KBM-7 (cell line): ENCODE data around the gene AFAP1L2.
A peak's percentile ranks its signal among the peaks of the same experiment; 100 is the strongest.

Source experiments
- DNase-seq: peaks from one replicate; pipeline ENCODE4 v3.0.0-alpha.2; 2015
- in situ Hi-C: fragments of 300-500 bp; cut with MboI; formaldehyde crosslinking; loops from 2 replicates; pipeline ENCODE4 v1.14.3; 2020; ENCODE audit warnings: low sequenced_read_pairs, low pct_unique_long_range_greater_than_20kb, mixed read lengths

The AFAP1L2 gene

DNA sequence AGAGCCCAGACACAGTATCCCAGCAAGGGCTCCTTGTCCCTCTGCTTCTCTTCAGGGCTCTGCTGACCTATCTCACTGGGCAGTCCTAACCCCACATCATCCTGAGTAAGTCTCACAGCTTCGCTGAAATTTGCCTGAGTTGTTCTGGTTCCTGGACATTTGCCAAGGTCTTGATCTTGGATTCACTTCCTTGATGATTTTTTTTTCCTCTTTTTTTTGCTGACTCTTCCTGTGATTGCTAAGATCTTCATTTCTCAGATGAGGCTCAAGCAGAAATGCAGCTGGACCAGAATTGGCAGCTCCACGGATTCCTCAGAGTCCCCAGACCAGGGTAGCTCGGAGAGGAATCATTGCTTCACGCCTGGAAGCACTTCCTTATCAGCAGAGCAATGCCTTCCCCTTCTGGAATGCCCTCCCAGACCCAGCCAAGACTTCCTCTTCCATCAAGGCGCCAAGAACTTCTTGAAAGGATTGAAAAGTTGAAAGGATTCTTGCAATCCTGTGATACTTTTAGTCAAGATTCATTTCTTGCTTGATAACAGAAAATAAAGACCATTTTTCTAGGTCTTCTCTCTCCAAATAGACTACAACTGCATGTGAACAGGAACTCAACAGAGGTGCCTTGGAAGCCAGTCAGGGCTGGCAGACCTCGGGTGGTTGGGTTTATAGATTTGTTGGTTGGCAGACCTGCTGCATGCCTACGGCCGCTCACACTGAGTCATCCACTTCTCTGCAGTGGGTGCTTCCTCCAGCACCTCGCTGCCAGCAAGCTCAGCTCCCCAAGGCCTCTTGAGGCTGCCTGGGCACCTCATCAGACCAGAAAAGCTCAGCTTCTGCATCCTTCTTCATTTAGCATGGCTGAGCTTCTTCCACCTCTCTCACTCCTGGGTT is 8.8 kb upstream of the AFAP1L2 start:
- in situ Hi-C loops: no loop called here
- DNase-seq: peak; percentile 35

DNA sequence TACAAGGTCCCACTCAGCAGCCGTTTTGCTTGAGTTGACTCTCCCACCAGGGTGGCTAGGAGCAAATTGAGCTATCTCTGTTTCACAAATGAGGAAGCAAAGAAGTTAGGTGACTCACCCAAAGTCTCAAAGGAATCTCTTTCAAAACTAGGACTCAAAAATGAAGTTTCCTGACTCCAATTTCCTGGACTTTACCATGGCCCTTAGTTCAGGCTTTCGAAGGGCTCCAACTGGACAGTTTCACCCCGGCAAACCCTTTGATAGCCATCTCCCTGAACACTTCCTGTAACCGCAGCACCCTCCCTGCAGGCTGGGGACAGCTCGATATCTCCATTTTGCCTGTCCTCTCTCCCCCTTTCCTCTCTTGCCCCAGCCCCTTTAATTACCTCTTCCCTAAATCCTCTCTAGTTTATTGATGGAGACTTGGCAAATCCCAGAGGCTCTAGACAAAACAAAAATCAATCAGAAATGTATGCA is 4.7 kb upstream of the AFAP1L2 start:
- DNase-seq: peak; percentile 33
- in situ Hi-C loops: no loop called here

DNA sequence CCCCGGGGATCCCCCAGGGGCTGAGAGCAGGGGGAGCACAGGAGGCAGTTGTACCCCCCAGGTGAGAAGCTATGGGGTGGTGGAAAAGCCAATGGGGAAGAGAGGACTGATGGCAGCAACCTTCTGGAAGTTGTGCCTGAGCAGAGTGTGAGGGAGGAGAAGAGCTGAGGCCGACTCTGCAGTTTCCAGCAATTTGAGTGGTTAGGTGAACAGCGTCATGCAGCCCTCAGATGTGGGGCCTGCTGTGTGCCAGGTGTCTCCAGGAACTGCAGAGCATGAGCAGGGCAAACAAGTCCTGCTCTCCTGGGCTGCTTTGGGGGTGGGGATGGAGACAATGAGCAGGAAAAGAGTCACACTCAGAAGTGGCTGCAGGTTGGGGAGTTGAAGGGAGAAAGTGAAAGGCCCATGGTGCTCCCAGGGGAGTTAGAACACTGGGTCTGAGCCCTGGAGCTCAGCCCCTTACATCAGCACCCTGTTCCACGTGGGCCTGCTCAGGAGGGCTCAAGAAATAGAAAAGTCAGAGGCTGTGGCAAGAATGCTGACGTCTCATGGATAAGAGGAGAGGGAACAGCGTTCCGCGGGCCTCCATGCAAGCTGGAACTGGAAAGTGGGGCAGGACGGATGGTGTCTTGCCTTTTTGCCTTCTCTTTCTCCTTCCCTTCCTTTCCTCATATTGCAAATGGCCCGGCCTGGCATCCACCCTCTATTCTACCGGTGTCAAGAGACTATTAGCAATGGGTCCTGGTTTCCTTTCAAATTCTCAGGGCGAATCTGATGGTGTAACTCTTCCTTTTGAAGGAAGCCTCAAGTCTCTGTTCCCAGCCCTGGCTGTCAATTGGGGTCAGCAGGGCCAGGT is 4.0 kb upstream of the AFAP1L2 start:
- in situ Hi-C loops: no loop called here
- no peak for DNase-seq

DNA sequence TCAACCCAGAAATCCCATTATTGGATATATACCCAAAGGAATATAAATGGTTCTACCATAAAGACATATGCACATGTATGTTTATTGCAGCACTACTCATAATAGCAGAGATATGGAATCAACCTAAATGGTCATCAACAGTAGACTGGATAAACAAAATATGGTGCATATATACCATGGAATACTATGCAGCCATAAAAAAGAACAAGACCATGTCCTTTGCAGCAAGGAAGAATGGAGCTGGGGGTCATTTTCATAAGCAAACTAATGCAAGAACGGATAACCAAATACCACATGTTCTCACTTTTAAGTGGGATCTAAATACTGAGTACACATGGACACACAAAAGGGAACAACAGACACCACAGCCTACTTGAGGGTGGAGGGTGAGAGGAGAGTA is 2.2 kb upstream of the AFAP1L2 start:
- no peak for DNase-seq

DNA sequence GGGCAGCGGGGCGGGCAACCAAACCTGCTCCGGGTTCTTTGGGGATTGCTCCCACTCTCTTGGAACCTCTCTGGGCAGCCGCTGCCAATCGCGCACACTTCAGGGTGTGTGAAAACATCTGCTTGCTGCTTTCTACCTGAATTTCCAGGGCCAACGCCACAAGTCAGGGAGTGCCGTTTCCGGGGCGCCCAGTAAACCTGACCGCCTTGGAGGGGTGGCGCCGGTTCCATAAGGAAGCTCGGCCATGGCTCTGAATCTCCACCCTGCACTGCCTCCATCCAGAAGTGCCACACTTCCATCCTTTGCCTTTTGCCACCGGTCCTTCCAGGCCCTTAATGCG is 679 bp upstream of the AFAP1L2 start:
- no peak for DNase-seq
- in situ Hi-C loops: no loop called here

More for the DNA sequence above, 2.2 kb upstream of the AFAP1L2 start:
- in situ Hi-C loops: no loop called here

DNA sequence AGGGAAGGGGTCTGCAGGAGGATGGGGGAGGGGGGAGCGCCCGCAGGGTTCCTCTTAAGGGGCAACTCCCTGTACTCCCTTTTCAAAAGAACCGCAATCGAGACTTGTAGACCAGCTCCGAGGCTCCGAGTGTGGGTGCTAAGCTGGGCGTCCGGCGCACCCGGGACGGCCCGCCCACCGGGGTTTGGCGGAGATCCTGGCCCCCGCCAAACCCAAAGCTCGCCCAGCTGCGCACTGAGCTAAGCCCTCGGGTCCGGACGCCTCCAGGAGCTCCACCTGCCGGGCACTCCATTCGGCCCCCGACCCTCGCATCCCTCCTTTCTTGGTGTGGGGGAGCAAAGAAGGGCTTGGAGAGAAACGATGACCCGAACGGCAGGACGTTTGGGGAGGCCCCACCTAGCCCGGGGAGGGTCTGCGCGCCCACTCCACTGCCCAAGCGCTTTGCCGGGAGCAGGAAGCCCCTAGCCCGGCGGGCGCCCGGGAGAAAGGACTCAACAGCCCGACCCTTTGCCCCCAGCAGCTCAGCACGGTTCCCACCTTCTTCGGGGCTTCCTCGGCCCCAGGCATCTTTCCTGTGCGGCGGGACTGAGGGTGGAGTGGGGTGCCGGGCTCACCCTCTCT is 651 bp downstream of the AFAP1L2 start:
- no peak for DNase-seq

DNA sequence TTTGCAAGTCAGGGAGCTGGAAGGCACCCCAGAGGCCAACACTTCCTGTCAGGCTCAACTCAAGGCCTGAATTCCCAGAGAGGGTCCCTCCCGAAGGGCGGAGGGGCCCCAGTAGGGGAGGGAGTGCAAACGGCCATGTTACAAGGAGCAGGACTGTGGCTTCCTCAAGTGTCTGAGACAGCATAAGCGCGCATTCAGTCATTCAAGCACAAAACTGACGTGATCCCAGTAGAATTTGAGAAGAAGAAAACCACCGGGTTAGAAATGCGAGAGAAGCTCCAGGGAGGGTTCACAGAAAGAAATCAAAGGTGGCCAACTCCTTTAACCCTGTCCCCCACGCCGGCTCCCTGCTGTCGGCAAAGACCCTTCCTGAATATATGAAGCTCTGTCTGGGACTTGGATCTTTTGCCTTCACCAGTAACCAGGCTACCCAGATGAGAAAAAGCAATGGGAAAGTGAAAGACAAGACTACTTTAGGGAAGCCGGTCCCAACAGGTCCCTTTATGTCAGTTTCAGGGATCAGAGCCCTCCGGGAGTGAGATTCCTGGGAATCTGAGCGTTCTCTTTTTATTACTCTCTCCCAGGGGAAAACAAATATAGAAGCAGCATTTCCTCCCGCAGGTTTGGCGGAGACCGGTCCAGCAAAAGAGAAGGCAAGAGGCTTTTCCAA is 1.3 kb downstream of the AFAP1L2 start:
- in situ Hi-C loops: no loop called here
- no peak for DNase-seq

More for the DNA sequence above, 651 bp downstream of the AFAP1L2 start:
- in situ Hi-C loops: no loop called here

DNA sequence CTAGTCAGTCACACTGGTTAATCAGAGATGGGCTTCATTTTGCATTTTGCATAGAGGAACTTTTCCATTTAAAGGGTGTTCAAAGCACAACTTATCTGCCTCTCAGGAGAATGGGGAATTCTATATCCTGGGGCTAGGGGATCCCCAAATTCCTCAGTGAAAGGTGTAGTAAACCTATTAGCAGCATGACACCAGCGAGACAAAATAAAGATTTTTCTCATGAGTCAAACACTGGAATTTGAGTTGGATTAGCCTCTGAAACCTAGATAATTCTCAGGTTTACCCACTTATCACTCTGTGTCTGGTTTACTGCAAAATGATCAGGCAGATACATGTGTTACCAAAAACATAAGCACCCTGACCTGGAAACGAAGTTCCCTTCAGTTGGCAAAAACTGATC is 2.1 kb downstream of the AFAP1L2 start:
- in situ Hi-C loops: no loop called here
- no peak for DNase-seq

DNA sequence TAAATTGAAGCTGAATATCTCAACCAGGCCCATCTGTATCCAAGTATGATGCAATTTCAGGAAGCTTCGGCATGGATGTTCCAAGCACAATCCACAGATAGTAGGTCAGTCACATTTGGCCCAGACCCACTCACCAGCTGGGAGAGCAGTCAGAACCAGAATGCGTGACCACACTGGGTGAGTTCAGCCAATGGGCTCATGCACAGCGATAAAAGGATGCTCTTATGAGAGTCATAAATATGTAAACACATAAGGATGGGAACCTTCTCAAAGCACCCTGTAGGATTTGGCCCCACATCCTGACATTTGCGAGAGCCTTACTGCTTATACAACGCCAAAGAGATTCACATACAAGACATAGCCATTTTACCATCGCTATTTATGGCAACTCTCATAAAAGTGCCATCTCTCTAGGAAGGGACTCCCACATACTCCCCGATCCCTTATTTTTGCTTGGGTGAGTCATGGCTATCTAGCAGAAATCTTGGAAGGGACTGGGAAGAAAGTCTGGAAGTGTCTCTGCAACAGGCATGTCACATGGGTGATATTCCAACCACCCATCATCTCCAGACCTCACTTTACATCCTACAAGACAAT is 3.0 kb downstream of the AFAP1L2 start:
- in situ Hi-C loops: no loop called here
- DNase-seq: no peak

DNA sequence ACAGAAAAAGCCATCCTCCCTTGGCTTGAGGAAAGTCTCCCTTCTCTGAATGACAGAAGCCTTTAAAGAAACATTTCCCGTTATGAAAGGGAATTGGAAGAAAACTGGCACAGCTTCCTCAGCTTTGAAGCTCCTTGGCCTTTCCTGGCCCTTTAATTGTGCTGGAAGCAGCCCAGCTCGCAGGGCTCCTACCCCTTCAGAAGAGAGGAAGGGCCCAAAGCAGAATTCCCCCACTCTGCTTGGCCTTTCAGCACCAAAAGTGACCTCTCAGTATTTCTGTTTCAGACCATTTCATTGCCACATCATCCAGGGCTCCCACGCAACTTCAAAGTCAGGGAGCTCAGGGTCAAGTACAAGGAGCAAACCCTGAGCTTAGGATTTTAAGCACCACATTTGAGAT is 4.2 kb downstream of the AFAP1L2 start:
- in situ Hi-C loops: no loop called here
- DNase-seq: no peak

DNA sequence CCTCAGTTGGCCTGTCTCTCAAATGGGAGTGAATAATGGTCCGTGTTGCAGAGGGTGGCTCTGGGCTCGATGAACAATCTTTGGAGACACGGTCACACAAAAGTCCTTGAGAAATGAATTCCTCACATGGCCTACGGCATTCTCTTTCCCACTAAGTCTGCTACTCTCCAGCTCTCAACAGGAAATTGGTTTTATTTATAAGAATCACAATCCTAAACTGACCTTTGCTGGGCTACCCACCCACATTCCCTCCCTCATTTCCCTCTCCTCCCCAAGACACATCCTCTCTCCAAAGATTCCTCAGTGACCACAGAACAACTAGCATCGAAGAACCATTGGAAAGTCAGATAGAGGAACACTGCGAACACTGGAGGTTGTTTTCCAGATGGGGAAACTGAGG is 4.7 kb downstream of the AFAP1L2 start:
- in situ Hi-C loops: no loop called here
- DNase-seq: no peak

DNA sequence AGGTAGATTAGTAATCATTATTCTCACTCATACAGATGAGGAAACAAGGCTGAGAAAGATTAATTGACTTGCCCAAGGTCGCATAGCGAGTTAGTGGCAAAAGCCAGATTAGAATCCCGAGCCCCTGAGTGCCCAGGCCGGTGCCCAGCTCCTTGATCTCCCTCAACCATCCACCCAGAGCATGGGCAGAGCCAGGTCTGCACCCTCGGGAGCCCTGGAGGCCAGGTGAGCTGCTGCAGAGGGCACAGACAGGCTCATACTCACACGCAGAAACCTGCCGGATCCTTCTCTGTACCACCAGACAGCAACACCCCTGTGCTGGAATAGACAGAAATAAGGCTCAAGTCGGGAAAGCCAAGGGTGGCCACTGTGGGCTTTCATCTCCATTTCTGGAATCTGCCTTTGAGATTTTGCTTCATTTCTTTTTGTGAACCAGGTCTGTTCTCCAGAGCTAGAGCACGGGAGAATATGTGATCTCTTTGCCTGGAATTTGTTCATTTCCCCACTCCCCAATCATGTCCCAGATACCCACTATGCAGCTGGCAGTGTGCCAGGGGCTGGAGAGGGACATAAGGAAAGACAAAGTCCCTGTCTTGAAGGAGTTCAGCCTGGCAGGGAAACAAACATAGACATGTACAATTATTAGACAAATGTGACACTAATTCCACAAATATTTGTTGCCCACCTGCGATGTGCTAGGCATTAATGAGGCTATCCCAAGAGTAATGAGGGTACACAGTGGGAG is 5.5 kb downstream of the AFAP1L2 start:
- in situ Hi-C loops: no loop called here
- no peak for DNase-seq

DNA sequence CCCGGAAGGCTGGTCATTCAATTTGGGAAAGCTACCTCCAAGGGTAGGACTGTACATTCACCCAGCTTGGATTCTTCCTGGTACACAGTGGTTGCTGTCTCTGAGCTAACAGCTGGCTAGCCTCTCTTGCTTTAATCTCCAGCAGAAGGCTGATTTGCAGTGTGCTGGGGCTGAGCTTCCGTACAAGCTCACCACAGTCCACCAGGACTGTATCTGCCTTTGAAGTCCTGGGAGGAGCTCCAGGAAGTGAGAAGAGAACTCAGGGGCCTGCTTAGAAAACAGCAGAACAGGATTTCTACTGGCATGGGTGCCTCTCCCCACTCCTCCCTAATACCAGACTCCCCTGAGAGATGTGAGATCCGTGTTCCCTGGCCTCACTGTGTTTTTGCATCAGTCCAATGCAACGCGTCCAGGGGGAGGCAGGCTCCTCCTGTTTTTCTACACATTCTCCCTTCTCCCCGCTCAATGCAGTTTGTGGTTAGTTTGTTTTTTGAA is 6.6 kb downstream of the AFAP1L2 start:
- no peak for DNase-seq
- in situ Hi-C loops: no loop called here

DNA sequence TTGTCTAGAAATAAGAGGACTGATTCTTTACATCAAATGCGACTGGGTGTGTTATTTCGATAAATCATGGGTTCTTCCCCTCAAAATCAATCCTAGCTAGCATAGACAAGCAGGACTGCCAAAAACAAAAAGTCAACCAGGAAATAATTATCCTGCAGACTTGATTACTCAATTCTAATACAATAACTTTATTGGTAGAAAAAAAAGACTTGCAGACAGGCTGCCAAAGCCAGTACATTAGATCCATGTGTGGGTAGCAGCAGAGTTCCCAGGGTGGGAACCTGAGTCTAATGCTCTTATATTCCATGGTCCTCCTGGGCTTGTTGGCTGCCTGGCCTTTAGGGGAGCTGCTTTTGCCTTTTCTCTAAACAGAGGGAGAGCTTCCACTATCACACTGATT is 7.8 kb downstream of the AFAP1L2 start:
- in situ Hi-C loops: no loop called here
- DNase-seq: no peak

DNA sequence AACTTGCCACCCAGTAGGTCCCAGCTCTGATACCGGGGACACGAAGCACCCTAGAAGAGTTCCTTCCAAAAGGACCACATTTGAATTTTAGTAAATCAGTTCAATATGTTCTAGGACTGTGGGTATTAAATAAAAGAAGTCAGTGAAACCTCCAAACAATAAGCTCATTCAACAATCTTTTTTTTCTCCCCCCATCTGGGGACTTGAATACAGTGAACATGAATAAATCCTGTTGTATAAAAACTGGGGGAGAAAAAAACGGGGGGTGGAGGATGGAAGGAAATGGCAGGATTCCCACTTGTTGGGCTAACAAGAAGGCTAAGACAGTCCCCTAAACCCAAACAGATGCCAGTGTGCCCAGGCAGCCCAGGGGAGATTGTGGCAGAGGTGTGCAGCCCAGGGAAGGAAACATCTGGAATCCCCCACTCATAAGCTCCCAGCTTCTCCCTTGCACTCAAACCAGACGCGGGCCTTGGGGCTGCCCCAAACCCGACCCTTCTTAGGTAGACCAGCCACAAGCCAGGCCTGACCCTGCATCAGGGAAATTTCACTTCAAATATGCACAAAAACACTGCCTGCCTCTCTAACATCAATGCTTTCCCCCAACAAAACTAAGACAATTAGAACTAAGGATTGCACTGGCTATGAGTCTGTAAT is 8.8 kb downstream of the AFAP1L2 start:
- in situ Hi-C loops: no loop called here
- DNase-seq: no peak

DNA sequence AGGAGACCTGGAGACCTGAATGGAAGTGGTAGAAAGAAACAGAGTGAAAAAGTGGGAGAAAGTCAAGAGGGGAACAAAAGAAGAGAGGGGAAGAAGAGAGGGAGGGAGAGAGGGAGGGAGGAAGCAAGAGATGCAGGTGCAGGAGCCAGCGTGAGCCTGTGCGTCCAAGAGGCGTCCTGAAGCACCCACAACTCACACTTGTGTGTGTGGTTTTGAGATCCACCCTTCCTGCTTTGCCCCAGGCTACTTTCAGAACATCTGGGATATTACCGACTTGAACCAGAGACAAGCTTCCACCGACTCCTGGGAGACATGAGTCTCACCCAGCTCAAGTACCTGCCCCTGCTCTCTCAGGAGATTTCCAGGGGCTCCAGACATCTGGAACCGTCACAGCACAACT is 9.8 kb downstream of the AFAP1L2 start:
- DNase-seq: no peak
- in situ Hi-C loops: no loop called here

DNA sequence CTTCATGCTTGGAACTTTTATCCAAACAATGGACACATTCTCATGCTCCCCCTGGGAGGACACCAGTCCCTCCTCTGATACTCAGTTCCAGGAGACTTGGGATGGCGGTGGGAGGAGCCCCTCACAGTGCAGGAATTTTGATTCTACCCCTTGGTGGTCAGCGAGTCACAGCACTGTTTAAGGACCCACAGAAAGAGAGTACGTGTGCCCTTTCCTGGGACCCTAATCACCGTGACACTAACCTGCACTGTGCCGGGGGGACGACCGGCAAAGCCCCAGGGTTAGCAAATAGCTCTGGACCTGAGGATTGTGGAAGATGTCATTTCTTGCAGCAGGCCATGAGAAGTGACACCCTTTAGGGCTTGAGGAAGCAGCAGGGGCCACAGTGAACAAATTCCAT is 10.4 kb downstream of the AFAP1L2 start:
- in situ Hi-C loops: no loop called here
- DNase-seq: no peak

DNA sequence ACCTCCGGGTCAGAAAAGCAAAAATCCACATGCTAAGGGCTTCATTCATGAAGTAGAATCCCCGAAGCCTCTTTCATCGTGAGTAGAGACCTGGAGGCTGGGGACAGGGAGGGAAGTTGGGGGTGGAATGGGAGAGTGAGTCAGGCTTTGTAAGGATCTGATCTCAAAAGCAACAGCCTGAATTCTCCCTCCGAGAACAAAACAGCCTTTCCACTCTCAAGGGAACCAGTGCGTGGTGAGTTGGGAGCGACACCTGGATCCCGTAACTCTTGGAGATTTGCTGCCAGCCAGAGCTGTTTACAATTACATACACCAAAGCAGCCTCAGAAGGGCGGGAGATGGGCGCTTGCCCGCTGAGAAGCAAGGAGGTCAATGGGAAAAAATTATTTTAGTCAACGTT is 10.8 kb downstream of the AFAP1L2 start:
- in situ Hi-C loops: no loop called here

More for the DNA sequence above, 10.8 kb downstream of the AFAP1L2 start:
- DNase-seq: no peak
